HG03039 (cell line): ENCODE measurements around the gene TRIP6.
"Not testable (repeated sequence)": the region's sequence is repeated elsewhere in the genome, so short reads cannot be mapped to it uniquely, and the experiment has no call there.

ENCODE experiments used
- ATAC-seq: cut with Tn5 transposase; IDR thresholded peaks from one replicate; pipeline ENCODE4 v1.9.1; 2021; ENCODE audit warnings: mild to moderate bottlenecking, moderate library complexity; ENCODE audit not compliant: unreplicated experiment

Gene TRIP6

GRCh38 chr7:100910443-100910842, 43.3 kb downstream of the TRIP6 start:
- ATAC-seq = not testable (repeated sequence)

GRCh38 chr7:100911484-100911883, 44.3 kb downstream of the TRIP6 start:
- ATAC-seq = no peak

GRCh38 chr7:100914208-100914878, 47.2 kb downstream of the TRIP6 start:
- ATAC-seq = no peak

DNA sequence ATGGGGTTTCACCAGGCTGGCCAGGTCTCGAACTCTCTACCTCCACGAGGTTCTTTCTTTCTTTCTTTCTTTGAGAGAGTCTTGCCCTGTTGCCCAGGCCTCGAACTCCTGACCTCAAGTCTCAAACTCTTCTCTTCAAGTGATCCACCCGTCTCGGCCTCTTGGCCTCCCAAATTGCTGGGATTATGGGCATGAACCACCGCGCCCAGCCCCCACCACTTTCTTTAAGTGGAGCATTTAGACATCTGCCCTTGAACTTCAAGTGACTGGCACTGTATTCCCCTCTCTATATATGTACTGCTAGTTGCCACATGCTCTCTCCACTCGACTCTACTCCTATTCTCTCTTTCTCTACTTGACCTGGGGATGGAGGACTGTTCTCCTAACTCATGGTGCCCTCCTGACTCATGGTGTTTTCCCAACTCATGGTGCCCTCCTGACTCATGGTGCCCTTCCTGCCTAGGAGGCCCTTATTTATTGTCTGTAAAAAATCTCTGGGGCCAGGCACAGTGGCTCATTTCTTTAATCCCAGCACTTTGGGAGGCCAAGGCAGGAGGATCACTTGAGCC, 47.8 kb downstream of the TRIP6 start:
- no peak for ATAC-seq

GRCh38 chr7:100919335-100919734, 52.1 kb downstream of the TRIP6 start:
- not testable (repeated sequence) for ATAC-seq

- ATAC-seq = not testable (repeated sequence)
These were observed 52.7 kb downstream of the TRIP6 start for GRCh38 chr7:100919779-100920437.

DNA sequence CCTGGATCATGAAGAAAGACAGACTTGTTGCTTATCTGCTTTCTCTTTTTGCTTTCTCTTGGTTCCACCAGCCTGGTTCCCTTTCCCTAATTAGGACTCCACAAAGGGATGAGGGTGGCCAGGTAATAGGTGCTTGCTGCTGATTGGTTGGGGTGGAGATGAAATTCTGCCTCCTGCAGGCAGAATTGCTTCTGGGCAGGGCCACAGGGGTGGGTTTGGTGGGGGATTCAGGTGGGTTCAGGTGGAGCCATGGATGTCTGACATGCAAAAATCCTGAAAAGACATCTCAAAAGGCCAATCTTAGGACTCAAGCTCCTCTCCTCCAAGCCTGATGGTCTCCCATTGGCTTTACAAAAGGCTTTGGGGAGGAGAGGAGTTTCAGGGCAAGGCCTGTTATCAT, 53.9 kb downstream of the TRIP6 start:
- no peak for ATAC-seq
